HTERT RPE-1 (cell line): ENCODE results near the gene CASQ1.

Experiments
- in situ Hi-C: fragments of 300-500 bp; cut with MboI; formaldehyde crosslinking; loops from 4 replicates; pipeline ENCODE4 v1.14.3; 2020; ENCODE audit warnings: low sequenced_read_pairs

The CASQ1 gene

DNA sequence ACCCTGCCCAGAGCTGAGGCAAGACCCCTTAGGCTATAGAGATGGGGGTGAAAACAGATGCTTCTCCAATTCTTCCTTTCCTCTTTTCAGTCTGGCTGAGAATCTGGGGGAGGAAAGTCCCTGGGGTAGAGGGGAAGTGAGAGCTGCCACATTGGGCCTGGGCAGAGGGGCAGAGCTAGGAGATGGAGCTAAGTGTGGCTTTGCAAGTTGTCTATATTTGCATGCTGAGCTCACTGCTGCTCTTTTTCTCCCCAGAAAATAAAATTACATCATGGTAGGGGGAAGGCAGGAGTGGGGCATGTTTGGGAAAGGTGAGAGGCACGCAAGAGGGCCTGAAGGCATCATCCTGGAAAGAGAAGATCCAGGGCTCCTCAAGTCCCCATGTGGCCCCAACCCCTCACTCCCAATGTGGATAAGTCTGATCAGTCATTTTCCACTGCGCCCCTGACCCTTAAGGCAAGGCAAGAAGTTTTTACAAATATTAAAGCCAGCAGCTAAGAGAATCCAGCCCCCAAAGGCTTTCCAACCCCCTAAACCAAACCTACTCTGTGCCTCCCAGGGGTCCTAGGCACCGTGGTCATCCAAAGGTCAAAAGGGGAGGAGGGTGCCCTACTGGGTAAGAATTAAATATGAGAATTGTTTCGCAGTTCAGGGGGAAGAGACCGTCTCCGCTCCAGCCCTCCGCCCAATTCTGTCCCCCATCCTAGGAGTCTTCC, 14.3 kb downstream of the CASQ1 start:
- in situ Hi-C loops, result no loop called here

DNA sequence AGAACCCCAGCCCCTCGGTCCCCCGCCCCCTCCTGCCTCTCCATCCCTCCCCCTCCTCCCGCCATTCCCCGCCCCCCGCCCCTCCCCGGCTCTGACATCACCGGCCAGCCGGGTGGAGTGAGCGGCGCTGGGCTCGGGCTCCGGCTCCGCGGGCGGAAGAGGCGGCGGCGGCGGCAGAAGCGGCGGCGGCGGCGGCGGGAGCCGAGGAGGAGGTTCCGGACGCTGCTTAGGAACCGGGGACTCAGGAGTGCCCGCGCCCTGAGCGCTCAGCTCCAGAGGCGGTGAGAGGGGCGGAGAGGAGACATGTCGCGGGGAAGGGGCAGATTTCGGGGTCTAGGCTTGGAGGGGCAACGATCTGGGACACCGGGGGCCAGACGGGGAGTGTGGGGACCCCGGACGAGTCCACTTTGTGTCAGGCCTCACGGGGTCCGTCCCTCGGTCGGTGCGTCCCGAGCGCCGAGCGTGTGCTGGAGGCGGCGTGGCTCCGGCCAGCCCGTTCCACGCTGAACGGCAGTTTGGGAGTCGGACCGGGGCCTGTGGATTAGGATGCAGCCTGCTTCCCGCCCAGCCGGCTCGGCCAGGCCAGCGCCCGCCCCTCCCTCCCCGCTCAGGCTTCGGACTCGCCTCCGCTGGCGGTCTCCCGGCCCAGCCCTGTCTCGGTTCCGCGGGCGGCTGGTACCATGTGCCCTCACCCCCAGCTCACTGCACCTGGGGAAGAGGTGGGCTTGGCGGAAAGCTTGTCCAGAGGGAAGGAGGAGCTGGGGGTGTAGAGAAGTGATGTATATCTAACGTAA, 15.1 kb downstream of the CASQ1 start, which contains the start of gene PEA15:
PEA15 (plus strand) TSS at position 143 of the 794 bp plus-strand sequence. CDS start 6,161 bp downstream, outside the sequence.
- in situ Hi-C loops, result no loop called here

DNA sequence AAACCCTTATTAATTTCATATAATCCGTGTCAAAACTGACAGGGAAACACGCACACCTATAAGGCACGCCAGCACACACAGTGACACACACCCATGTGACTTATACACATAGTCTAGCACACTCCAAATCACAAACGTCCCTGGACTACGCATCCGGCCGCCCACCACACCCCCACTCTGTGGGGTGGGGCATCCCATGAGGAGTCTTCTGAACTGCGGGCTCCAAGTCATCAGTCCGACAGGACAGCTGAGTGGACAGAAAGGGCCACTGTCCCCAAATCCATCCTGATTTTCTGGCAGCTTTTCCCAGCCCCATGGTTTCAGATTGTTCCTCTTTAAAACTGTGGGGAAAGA, 15.6 kb downstream of the CASQ1 start:
- in situ Hi-C loops, result no loop called here

DNA sequence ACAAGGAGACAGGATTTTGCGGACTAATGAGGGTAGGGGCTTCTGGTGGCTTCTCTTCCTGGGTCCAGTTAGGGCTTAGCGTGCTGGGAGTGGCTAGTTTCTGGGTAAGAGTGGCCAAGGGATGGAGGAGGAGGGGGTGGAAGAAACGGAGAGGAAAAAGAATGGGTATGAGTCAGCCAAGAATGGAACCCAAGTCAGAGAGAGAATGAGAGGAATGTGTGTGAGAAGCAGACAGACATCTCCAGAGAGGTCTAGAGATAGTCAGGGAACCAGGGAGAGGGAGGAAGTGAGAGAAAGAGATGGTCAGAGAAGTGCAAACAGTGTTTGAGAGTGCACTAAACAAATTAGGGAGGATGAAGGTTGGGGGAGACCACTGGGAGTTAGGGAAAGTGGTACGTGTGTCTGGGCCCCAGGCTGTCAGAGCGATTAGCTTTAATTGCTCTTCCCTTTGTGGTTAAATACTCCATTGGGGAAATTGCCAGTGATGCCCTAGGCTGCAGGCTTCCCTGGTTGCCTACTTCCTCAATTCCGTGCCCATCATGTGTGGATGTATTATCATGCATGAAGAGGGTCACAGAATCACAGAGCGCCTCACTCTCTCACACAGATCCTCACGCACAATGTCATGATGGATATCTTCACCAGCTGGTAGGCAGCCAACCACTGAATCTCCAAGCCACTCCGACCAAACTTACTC, 16.2 kb downstream of the CASQ1 start:
- in situ Hi-C loops, result no loop called here

DNA sequence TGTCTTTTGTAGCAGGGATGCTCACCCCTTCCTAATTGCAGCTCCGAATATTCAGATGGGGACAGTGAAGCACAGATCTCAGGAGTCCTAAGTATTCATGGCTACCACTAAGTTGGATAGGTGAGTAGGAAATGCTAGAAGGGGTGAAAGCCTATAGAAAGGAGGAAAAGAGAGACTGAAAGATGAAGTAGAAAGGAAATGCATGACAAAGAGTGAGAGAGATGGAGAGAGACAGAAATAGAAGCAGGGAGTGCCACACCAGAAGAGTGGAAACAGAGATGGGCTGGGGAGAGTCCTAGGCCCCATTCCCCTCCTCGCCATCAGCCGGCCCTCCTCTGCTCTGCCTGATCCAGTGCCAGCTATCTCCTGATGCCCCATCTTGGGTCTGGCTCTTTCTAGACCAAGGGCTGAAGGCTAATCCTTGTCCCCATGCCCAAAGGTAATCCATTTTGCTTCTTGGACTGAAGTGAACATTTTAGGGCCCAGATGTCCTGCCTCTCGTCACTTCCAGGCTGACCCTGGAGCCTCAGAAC, 16.8 kb downstream of the CASQ1 start:
- in situ Hi-C loops, result no loop called here

DNA sequence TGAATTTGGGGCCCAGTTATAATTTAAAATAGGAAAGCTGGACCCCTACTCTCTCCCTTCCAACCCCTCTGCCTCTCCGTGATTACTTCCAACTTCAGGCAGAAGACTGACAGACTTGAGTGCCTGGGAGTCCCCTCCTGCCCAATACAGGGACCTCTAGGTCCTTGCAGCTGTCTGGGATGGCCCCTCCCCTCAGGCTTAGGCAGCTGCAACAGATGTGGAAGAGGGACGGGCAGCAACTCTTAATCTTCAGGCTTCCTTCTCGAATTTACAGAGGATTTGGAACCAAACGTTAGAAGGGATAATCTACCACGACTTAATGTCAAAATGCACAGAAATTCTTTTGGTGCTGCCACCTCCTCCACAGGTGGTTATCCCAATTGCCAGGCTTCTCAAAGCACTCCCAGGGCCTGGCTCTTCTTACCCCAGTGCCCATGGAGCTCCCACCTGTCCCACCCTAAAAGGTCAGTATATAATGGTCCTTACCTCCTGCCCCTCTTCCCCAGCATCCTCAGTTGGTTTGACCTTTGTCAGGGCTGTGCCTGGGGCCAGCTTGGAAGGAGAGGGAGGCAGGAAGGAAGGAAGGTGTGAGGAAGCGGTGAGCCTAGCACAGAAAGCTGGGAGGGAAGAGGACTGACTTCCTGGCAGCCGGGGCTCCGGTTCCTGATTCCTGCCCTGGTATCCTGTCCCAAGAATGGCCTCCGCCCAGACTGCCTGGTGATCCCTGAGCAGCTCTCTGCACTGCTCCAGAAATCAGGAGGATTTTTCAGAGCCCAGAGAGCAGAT, 17.6 kb downstream of the CASQ1 start:
- in situ Hi-C loops, result no loop called here

DNA sequence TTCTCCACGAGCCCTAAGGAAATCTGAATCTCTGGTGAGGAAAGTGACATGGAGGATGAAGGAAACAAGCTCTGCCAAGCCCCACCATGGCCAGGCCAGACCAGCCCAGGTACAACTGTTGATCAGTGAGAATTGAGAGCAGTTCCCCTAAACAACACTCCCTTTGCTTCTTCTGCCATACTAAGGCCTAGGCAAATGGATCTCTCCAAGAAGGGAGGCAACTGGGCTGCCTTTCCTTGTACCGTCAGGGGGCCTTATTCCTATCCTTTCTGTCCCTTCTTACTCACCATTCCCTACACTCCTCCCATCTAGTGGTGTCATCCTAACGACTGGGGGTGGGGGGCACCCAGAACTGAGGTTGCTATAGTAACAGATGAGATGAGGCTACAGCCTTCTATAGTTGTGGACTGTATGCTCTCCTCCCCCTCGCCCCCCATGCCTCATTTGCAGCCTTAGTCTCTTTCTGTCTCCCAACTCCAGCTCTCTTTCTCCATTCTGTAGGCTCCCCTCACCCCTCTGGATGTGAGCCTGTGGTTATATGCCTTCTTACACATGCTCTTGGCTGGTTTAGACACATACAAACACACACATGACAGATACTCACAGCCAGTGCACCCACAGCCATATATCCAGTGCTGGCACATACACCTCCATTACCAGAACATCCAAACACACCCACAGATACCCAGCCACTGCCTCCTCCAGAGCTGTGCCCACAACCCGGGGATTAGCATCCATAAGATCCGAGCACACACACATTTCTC, 18.4 kb downstream of the CASQ1 start:
- in situ Hi-C loops, result no loop called here

DNA sequence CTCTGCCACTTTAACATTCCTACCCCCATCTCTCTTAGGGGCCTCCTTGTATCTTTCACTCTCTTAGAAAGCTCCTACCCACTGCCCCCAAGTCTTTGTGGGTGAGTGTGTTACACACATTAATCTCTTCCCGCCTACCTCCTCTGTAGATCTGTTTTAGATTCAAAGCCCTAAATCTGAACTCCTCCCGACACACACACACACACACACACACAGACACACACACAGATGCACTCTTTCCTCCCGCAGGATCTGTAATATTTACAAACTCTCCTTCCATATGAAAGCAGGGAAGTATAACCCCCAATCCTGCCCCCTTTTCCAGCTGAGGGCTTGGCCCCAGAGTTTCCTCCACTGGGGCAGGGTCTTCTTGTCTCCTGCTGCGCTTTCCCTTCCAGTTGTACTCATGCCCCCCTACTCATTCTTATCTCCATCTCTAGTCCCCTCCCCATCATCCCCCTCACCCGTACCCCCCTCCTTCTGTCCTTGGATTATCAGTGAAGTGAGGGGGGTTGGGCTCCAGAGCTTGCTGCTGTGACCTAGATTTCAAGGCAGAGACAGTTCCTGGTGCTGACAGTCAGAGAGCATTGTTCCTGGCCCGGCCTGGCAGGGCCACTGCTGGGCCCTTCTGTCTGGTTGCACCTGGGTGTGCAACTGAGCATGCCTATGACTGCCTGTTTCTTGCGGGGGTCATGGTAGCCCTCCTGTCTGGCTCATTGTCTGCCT, 19.1 kb downstream of the CASQ1 start:
- in situ Hi-C loops, result no loop called here

DNA sequence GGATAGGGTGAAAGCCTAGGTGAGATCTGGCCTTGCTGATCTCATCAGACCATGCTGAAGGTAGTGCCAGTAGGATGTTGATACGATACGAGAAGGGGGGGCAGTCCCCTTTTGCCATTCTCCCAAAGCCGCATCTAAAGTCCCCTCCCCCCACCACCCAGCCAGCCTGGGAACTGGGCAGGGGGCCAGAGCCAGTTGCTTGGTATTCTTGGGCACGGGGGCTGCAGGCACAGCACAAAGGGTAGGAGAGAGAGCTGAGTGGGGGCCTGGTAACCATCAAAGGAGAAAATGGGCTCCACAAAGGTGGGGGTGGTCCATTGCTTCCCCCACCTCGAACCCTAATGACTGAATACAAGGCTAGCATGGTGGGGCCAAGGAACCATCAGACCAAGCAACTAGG, 20.2 kb downstream of the CASQ1 start:
- in situ Hi-C loops, result no loop called here

DNA sequence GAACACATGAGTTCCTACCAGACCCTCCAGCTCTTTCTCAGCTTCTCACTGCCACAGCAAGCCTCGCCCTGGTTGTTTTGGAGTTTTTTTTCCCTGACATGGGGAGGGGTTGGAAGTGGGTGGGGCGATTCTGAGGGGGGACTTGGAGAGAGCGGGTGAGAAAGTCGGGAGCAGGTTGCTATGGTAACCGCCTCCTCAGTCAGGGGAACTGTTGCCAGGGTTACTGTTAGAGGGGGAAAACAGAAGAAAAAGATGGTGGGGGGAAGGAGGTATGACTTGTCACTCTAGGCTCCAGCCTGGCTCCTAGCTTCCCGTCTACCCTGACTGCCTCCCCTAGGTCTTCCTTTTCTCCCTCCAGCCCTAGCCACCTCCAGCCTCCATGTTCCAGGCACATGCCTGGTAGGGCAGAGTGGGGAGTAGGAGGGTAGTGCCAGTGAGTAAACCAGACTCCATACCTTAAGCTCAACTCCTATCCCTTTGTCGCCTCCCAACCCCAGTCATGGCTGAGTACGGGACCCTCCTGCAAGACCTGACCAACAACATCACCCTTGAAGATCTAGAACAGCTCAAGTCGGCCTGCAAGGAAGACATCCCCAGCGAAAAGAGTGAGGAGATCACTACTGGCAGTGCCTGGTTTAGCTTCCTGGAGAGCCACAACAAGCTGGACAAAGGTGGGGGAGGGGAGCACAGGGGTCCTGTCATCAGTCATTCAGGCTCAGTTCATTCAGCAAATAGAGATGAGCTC, 20.8 kb downstream of the CASQ1 start:
- in situ Hi-C loops, result no loop called here

DNA sequence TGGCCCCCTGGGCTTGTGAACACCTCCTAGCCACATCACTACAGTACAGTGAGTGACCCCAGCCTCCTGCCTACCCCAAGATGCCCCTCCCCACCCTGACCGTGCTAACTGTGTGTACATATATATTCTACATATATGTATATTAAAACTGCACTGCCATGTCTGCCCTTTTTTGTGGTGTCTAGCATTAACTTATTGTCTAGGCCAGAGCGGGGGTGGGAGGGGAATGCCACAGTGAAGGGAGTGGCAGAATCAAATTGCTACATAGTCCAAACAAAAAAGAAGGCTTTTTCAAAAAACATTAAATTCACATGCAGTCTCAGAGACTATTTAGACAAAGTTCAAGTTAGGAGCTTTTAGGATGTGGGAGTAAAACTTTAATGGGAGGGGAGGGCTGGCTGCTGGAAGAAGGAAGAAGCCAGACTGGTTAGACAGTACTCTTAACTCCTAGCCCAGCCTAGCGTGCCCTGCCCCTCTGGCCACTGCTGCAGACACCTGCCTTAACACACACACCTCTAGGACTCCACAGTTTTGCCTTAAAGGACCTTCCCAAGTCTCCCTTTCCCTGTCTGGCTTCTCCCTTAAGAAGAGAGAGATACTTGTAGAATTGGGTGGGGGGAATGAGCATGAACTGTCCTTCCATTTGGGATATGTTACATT, 24.2 kb downstream of the CASQ1 start:
- in situ Hi-C loops, result no loop called here

DNA sequence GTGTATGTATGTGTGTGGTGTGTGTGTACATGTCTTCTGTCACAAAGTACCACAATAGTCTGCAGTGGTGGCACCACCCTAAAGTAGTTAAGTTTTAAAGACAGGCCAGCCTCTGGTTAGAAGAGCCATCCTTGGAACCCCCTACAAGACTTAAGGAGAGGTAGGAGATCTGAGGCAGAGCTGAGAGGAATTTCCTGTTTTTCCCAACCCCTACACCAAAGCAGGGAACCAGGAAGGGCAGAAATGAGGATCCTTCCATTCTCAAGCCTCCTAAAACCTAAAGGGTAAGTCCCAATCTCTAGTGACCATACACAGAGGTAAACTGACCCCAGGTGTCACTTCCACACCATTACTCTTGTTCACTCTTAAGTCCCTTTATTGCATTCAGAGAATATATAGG, 25.9 kb downstream of the CASQ1 start:
- in situ Hi-C loops, result no loop called here

DNA sequence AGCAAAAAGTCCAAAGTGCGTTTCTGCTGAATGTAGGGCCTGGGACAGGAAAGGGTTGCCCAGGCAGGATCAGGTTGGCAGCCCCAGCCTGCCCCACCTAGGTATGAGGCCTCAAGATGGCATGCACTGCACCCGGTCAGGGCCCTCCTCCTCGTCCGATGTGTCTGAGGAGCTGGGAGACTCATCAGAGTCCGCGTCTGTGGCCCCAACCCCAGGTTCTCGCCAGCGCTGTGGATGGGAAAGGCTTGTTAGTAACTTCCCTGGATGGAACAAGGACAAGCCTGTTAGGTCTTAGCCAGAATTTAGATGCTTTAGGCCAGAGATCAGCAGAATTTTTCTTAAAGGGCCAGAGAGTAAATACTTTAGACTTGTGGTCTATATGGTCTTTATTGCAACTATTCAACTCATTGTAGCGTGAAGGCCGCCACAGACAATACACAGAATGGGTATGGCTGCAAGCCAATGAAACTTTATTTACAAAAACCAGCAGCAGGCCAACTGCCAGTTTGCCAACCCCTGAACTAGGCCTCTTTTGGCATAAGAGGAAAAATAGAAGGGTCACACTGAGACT, 27.2 kb downstream of the CASQ1 start:
- in situ Hi-C loops, result no loop called here

DNA sequence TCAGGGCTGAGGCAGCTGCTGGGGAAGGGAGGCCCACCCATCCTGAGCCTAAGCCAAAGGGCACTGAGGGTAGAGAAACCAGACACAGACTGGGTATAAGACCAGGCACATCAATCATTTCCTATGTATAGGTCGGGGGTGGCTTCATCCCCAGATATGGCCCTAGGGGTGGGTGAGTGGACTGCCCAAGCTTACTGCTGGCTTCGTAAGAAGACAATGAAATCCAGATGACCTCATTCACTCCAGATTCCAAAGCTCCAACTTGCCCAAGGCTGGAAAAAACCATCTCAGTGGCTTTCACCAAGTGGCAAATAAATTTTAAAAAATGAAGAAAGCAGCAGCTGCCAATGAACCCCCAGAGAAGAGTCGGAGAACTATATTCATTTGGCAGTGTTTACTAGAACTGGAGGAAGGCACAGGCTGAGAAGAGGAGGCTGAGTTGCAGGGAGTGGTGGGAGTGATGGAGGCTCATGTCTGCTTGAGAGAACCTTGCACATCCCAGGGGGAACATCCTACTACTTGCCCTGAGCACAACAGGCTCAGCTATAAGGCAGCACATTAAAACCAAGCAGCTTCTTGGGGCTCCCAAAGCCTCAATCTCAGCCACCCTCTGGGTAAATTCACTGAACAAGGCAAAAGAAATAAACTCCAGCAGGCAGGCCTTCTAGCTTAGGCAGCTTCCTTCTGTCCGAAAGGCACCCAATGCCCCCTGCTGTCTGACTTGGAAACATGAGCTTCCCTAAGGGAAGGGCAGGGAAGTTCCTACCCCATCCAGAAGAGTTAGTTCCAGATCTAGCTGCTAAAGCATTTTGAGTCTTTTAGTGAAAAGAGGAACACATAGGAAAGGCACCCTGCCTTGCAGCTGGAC, 28.9 kb downstream of the CASQ1 start:
- in situ Hi-C loops, result no loop called here

DNA sequence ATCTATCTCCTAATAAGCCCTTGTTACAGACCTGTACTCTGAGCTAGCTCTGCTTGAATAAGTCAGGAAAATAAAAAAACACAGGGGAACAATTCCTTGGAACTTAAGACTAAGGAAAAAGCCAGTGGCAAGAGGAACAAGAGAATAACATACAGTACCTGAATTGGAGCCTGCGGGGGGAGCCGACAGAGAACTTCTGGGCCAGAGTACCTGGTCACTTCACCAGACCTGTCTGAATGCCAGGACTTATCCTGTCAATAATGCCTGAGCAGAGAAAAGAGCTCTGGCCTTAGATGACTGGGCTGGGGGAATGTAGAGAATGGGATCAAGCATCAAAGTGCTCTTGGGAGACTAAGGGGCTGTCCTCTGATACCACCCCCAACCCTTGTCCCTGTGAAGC, 29.9 kb downstream of the CASQ1 start:
- in situ Hi-C loops, result no loop called here

DNA sequence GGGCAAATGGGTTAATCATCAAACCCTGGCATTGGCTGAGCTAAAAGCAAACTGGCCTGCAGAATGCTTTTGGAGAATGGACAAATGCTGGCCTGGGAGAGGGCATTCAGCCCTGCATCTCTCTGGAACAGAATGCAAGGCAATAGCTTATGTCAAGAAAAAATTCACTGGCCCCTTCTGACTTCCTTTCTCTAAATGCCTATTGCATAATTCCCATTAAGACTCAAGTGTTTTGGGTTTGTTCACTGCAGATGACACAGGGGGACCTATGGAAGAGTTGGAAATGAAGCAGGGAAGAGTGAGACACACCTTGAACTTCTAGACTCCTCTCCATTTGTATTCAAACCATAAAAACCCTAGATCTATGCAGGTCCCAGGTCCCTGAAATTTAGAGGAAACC, 30.7 kb downstream of the CASQ1 start:
- in situ Hi-C loops, result no loop called here

DNA sequence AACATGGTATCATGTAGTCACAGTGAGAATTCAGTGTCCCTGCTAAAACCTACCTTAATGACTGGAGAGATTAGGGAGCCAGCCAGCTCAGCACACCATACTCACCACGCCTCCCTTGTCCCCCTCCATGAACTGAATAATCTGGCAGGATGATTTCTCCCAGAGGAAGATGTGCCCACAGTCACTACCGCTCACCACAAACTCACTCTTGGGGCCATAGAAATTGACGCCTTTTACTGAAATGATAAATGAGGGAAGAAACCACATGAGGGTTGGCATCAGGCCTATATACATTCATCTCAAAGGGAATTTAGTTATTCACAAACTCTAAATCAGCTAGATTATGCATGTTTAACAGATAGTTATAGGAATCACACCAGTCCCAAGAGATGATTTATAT, 32.2 kb downstream of the CASQ1 start:
- in situ Hi-C loops, result no loop called here
